GM10847 (cell line): ENCODE results near the gene FUT7.

Experiments used
- POLR2A ChIP-seq: IDR thresholded peaks from 2 replicates; pipeline ENCODE4 v1.6.1; 2011; ENCODE audit not compliant: insufficient read length; ENCODE audit errors: extremely low read depth

The FUT7 gene

GRCh38 chr9:137045294-137046087 is 13.6 kb upstream of the FUT7 start:
- TF ChIP-seq POLR2A, result no peak

DNA sequence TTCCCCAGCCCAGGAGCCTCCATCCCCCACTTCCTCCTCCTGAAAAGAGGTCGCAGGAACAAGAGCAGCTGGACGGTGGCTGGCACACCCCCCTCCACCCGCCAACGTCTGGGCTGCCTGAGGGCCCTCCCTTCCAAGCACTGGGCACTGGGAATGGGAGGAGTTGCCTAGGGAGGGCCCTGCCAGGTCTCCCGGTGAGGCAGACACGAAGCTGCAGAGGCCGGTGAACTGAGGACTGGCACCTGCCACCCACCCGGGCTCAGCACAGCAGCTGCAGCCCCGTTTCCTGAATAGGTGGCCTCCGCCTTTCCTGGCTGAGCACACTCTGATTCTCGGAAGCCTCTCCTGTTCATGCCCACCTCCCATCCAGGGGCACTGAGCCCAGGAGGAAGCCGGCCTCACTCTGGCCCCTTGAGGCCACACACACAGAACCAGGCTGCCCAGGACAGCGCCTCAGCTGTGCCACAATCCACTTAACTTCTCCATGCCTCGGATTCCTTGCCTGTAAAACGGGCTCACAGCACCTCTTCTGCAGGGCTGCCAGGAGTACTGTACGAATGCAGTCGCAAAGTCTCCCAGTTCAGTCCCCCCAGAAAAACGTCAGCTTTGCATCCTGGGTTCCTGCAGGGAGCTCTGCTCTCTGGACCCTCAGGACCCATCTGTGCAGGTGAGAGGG is 12.8 kb upstream of the FUT7 start:
- no peak for TF ChIP-seq POLR2A

- TF ChIP-seq POLR2A, result no peak
Observed at GRCh38 chr9:137044037-137044436, 12.1 kb upstream of the FUT7 start.

DNA sequence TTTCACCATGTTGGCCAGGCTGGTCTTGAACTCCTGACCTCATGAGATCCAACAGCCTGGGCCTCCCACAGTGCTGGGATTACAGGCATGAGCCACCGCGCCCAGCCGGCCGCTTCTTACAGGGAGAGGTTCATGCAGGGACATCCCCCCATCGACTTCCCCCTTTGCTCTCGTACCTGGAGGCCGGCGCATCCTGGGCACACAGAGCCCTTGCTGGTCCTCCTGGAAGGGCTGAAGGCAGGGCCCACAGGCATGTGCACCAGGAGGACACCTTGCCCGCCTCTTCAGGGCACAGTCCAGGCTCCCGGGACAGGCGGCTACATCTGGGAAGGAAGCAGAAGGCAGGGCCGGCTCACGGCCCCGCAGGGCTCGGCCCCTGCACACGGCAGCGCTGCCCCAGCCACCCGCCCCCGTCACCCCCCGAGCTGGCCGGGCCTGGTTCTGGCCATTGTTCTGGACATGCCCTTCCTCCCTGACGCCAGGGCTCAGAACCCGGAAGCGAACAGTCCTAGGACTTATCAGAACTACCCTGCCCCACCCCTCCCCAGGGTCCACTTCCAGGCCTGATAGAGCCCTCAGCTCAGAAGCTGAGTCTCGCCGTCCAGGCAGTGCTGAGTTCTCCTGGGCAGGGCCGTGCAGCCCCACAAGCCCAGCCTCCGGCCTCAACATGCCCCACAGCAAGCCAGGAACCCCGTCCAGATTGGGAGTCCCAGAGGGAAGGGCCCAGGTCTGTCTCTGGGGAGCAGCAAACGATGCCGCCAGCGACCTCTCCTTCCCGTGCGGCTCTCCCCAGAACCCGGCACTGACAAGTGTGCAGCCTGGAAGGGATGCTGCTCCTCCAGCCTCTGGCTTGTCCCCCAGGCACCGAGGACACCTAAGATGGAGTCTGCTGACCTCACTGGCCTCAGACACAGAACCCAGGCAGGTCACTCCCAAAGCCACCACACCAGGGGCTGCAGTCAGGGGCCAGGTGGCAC is 11.2 kb upstream of the FUT7 start:
- no peak for TF ChIP-seq POLR2A

DNA sequence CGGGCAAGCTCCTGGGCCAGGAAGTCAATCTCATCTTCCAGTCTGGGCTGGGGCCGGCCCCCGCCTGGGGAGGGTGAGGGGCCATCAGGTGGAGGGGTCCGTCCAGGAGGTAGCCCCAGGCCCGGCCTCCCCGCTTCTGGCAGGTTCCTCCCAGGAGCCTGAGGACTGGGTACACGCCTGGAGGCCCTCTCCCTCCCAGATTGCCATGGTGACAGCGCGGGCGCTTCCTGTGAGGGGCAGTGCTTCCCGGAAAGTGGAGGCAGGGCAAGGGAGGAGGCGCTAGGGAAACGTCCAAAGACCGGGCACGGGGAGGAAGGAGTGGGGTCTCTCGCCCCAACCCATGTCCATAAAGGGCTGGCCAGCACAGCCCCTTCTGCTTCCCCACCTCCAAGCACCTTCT is 9.2 kb upstream of the FUT7 start:
- TF ChIP-seq POLR2A, result no peak

DNA sequence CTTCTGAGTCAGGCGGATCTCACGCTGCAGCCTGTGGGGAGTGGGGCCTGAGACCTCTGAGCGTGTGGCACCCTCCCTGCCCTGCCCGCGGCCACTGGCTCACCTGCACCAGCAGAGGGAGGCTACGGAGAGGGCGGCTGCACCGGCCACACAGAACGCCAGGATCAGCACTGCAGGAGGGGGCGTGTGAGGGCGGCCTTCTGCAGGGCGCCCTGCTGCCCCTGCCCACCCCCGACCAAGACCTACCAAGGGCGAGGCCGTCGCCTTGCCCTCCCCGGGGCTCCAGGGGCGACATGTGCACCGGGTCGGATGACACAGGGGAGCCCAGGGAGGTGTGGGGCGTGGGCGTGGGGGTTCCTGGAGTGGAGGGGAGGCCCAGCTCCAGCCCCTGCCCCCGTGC is 8.7 kb upstream of the FUT7 start:
- no peak for TF ChIP-seq POLR2A

DNA sequence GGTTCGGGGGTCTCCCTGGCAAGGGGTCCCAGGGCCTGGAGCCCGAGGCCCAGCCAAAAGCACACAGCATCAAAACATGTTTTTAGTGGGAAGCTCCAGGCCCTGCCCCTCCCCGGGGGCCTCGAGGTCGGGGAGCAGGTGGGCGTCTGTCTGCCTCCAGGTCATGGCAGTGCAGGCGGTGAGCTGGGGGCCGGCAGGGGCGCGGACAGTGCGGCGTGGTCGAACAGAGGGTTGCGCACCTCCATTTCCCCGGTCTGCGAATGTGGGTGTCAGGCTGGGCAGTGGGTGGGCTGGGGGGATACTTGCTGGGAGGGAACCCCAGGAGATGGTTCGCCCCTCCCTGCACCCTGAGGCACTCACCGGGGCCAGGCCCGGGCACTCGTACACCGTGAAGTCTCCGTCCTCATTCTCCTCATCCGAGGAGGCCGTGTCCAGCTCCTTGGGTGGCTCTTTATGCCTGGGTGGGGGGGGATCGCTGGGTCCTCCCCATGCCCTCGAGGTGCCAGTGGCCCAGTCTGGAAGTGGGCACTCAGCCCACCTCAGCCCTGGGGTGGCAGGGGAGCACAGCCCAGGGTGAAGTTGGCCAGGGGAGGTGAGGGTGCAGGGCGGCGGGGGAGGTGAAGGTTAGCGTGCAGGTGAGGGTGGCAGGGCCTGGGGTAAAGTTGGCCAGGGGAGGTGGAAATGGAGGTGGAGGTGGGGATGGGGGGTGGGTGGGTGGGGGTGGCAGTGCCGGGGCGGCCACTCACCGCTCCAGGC is 7.9 kb upstream of the FUT7 start:
- TF ChIP-seq POLR2A, result no peak

DNA sequence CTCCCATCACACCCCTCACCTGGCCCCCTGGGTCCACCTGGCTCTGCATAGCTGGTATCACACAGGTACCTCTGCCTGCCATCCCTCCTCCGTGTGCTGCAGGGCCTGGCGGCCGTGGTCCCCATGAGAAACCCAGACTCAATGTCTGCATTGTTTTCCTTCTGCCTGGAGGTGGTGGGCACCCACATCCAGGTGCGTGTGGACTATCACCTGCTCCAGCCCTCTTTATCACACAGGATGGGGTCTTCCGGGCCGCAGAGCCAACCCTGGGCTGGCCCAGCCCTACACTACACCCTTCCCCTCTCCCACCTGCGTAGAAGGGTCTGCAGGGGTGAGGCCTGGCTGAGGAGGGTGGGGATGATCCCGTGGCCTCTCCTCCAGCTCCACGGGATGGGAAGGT is 7.0 kb upstream of the FUT7 start:
- TF ChIP-seq POLR2A, result no peak

DNA sequence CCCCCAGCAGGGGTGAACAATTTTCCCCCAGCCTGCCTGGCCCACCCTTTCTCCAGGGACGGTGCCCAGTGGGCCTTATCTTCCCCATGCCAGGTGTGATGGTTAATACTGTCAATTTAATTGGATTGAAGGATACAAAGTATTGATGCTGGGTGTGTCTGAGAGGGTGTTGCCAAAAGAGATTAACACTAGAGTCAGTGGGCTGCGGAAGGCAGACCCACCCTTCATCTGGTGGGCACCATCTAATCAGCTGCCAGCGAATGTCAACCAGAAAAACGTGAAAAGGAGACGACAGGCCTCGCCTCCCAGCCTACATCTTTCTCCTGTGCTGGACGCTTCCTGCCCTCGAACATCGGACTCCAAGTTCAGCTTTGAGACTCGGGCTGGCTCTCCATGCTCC is 5.6 kb upstream of the FUT7 start:
- TF ChIP-seq POLR2A, result no peak

DNA sequence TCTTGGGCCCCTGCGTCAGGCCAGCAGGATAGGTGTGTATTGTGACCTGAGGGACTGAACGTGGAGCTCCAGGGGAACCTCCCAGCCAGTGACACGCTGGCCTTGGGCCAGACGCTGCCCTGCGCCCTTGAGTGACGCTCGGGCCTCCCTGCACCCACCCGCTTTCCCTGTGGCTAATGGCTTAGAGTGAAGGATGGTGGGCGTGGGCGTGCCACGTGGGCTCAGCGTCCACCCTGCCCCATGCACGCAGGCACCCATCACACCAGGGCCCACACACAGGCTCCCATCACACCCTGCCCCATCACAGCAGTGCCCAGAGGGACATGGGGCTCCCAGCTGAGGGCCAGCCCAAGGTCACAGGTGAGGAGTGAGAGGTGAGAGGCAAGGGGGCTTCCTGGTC is 5.1 kb upstream of the FUT7 start:
- TF ChIP-seq POLR2A, result no peak

DNA sequence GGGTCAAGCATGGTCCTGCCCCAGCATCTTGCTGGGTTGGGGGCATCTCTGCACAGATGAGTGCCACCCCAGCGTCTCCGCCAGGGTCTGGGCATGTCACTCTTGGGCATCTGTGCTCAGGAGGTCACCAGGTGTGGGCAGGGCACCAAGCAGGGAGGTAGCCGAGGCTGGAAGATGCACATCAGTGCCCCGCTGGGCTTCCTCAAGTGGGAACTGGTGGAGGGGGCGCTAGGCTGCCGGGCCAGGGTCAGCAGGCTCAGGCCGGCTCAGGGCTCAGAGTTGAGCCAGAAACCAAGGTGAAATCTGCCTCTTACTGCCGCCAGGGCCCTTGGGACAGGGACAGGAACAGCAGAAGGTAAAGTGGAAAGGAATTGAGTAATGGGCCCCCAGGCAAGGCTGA is 4.0 kb upstream of the FUT7 start:
- TF ChIP-seq POLR2A, result no peak

GRCh38 chr9:137035507-137035834 is 3.6 kb upstream of the FUT7 start:
- no peak for TF ChIP-seq POLR2A

GRCh38 chr9:137034709-137035506 is 3.0 kb upstream of the FUT7 start:
- no peak for TF ChIP-seq POLR2A

GRCh38 chr9:137034039-137034708 is 2.3 kb upstream of the FUT7 start:
- no peak for TF ChIP-seq POLR2A

DNA sequence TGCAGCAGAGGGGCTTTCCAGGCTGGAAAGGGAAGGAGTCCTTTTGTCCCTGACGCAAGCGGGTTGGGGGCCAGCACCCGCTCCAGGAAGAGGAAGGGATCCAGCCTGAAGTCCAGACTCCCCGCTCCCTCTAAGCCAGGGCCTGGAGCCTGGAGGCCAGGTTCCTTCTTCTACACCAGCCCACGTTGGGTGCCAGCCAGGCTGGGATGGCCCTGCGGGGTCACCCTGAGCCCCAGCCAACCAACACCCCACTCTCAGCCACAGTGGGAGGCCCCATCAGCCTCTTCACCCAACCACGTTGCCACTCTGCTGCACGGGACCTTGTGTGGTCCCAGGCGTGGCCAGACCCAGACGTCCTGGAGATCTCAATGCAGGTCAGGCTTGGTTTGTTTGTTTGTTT is 970 bp upstream of the FUT7 start:
- no peak for TF ChIP-seq POLR2A
